Esophagus muscularis mucosa (tissue), 4 donors: Measurements from ENCODE around the gene SEMA3G. TPM values are rescaled to one million over a fixed set of nuclear protein-coding genes. Genes with fewer than 3 reads are reported as not detected.

Experiments used
- DNase-seq: peaks from one replicate; pipeline ENCODE4 v3.0.0-alpha.2; 2017; ENCODE audit errors: extremely low spot score
- H3K27ac ChIP-seq, 4 donors: fragments of 200-600 bp; sonication (generic); replicated peaks in 1 of 4; 1 replicate in 3 of 4; 2 replicates in 1 of 4; pipeline ENCODE4 v1.5.1; 2016 to 2019; ENCODE audit warnings: mild to moderate bottlenecking in 1 of 4
- H3K27me3 ChIP-seq, 4 donors: fragments of 200-600 bp; sonication (generic); one replicate each; pipeline versions ENCODE4 v1.5.1 to v1.6.0; 2016 to 2019
- H3K36me3 ChIP-seq, 4 donors: fragments of 200-600 bp; sonication (generic); one replicate each; pipeline ENCODE4 v1.5.1; 2016 to 2019
- H3K4me1 ChIP-seq, 4 donors: fragments of 200-600 bp; sonication (generic); one replicate each; pipeline ENCODE4 v1.5.1; 2016 to 2019
- H3K4me3 ChIP-seq, 4 donors: fragments of 200-600 bp; sonication (generic); 1 replicate in 2 of 4; 2 replicates in 2 of 4; pipeline ENCODE4 v1.5.1; 2016 to 2019; ENCODE audit warnings: mild to moderate bottlenecking in 4 of 4, moderate library complexity in 1 of 4
- H3K9me3 ChIP-seq, 4 donors: fragments of 200-600 bp; sonication (generic); 1 replicate in 3 of 4; 2 replicates in 1 of 4; pipeline ENCODE4 v1.5.1; 2016 to 2019
- CTCF ChIP-seq, 3 experiments: fragments of 200-600 bp in 2 of 3; fragments of 450-650 bp in 1 of 3; sonication (generic) in 2 of 3; IDR thresholded peaks; one replicate each; pipeline ENCODE4 v1.5.1; 2017 to 2019; ENCODE audit warnings: antibody characterized with exemption in 3 of 3, mild to moderate bottlenecking in 2 of 3, moderate library complexity in 1 of 3
- EP300 ChIP-seq: sonication (generic); formaldehyde crosslinking; IDR thresholded peaks from one replicate; pipeline ENCODE4 v1.6.1; 2017; ENCODE audit warnings: antibody characterized with exemption
- POLR2A ChIP-seq: fragments of 450-650 bp; IDR thresholded peaks from one replicate; pipeline ENCODE4 v1.6.1; 2017; ENCODE audit warnings: antibody characterized with exemption, moderate library complexity, mild to moderate bottlenecking, low read depth
- POLR2AphosphoS5 ChIP-seq, 2 donors: sonication (generic); formaldehyde crosslinking; IDR thresholded peaks; one replicate each; pipeline ENCODE4 v1.6.1; 2017; ENCODE audit warnings: antibody characterized with exemption in 2 of 2
- WGBS: methylation state at CpG from one replicate; pipeline ENCODE4 v1.1.5; 2018; 5-methylcytosine and 5-hydroxymethylcytosine counted together
- intact Hi-C: fragments of 100-400 bp; cut with DNase I; formaldehyde crosslinking; loops from one replicate; pipeline ENCODE4 v1.15.1; 2023
- total RNA-seq, 4 donors: library from RNA; depleted of rRNA; stranded (reverse); fragments of >200 nt; gene quantifications; one replicate each; pipeline versions ENCODE4 v1.1.0 to v1.2.1, GENCODE V29; 2016

SEMA3G gene
- total RNA-seq, 4 donors from 2014 or later = 7.1 to 39.2 (median 22.2) TPM

DNA sequence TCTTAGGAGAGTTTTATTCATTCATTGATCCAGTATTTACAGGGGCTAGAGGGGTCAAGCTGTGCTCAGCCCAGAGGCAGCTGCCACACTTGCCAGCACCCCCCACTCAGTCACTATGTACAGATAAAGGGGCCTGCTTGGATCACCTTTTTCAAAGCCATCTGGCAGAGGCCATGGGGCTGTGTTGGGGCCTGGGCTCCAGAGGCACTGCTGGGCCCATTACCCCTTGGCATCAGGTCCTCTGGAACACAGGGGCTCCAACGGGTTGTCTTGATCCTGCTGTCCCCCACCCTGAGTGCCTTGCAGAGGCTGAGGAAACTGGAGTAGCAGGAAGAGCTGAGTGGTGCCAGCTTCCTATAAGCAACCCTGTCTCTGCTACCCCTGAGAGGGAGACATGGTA is 43.9 kb downstream of the SEMA3G start:
- Histone ChIP-seq H3K9me3 (no peaks in the 10 kb centered on the region), H3K27me3 (no peaks in the 10 kb centered on the region), H3K27ac (no peak overlapping the region), H3K36me3 (peaks cover 43 to 78% (median 63%) of the 10 kb centered on the region in 4 donors), H3K4me1 (peaks cover 0 to 7% (median 3%) of the 10 kb centered on the region in 4 donors), H3K4me3 (no peak overlapping the region)
- TF ChIP-seq POLR2AphosphoS5 (IDR thresholded peaks at IDR 0.05) = no peak
- no peak for TF ChIP-seq CTCF (IDR thresholded peaks at IDR 0.05)
- no peak for TF ChIP-seq EP300
- no peak for TF ChIP-seq POLR2A
- intact Hi-C loops = no loop called here
- DNase-seq = no peak
- WGBS = no CpG with 5 or more reads among the region's 1 CpG

DNA sequence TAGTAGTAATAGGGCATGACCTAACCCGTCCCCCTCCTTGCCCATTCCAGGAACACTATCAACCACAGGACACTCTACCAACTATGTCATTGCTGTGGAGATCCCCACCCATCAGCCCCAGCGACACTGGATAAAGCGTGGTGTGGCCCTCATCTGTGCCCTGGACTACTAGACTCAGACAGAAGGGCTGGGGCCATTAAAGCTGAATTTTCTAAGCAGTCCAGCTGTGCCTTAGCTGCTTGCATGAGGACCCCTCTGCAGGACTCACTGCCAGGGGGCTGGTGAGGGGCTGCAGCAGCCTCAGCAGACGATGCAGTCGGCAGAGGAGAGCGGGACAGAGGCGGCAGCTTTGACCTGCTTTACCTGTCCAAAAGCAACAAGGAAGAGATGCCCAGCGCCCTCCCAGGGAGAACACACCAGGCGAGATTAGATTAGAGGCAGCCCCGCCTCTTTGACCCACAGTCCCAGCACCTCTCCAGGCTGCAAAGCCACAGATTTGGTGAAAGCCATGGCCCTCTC is 44.6 kb downstream of the SEMA3G start:
- peaks cover 40 to 71% (median 57%) of the 10 kb centered on the region in 4 donors for H3K36me3 ChIP-seq
- no peak for DNase-seq
- no peak for TF ChIP-seq POLR2AphosphoS5 (IDR thresholded peaks at IDR 0.05)
- no peak for TF ChIP-seq POLR2A
- TF ChIP-seq CTCF (IDR thresholded peaks at IDR 0.05) = no peak
- no peak for TF ChIP-seq EP300
- whole genome bisulfite sequencing = 93% methylated on average over 8 of the region's 10 CpGs
- no peak overlapping the region for H3K4me3 ChIP-seq
- intact Hi-C loops = no loop called here
- H3K27me3 ChIP-seq = no peaks in the 10 kb centered on the region
- no peak overlapping the region for H3K27ac ChIP-seq
- no peaks in the 10 kb centered on the region for H3K9me3 ChIP-seq
- H3K4me1 ChIP-seq = peaks cover 0 to 7% (median 3%) of the 10 kb centered on the region in 4 donors

DNA sequence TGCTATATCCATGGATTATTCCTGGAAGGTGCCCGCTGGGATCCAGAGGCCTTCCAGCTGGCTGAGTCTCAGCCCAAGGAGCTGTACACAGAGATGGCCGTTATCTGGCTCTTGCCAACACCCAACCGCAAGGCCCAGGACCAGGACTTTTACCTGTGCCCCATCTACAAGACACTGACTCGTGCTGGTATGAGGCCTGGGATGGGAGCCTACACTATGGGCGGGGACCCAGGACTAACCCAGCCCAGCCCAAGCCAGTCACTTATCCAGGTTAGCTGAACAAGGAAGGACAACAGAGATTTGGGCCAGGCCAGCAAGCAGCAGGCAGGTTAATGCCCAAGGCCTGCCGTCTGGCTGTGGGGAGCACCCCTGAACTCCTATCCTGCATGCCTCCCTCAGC is 45.3 kb downstream of the SEMA3G start:
- DNase-seq = no peak
- peaks cover 0 to 7% (median 3%) of the 10 kb centered on the region in 4 donors for H3K4me1 ChIP-seq
- no peak overlapping the region for H3K4me3 ChIP-seq
- no peak for TF ChIP-seq POLR2A
- TF ChIP-seq POLR2AphosphoS5 (IDR thresholded peaks at IDR 0.05) = no peak
- no peak for TF ChIP-seq EP300
- no peak for TF ChIP-seq CTCF (IDR thresholded peaks at IDR 0.05)
- H3K27me3 ChIP-seq = no peaks in the 10 kb centered on the region
- intact Hi-C loops = no loop called here
- H3K9me3 ChIP-seq = no peaks in the 10 kb centered on the region
- H3K27ac ChIP-seq = no peak overlapping the region
- WGBS = 90% methylated on average over 5 of the region's 6 CpGs
- peaks cover 33 to 64% (median 52%) of the 10 kb centered on the region in 4 donors for H3K36me3 ChIP-seq

GRCh38 chr3:52399131-52399530 is 45.8 kb downstream of the SEMA3G start:
- no peak overlapping the region for H3K4me3 ChIP-seq
- no peaks in the 10 kb centered on the region for H3K9me3 ChIP-seq
- intact Hi-C loops = no loop called here
- no peak overlapping the region for H3K27ac ChIP-seq
- H3K27me3 ChIP-seq = no peaks in the 10 kb centered on the region
- H3K36me3 ChIP-seq = peaks cover 28 to 60% (median 49%) of the 10 kb centered on the region in 4 donors
- no peak for TF ChIP-seq EP300
- no peak for TF ChIP-seq POLR2AphosphoS5 (IDR thresholded peaks at IDR 0.05)
- TF ChIP-seq CTCF (IDR thresholded peaks at IDR 0.05) = no peak
- whole genome bisulfite sequencing = 100% methylated on average over 2 of the region's 4 CpGs
- H3K4me1 ChIP-seq = peaks cover 0 to 5% (median 2%) of the 10 kb centered on the region in 4 donors
- no peak for DNase-seq

GRCh38 chr3:52398670-52399081 is 46.2 kb downstream of the SEMA3G start:
- Histone ChIP-seq H3K36me3 (peaks cover 24 to 60% (median 46%) of the 10 kb centered on the region in 4 donors), H3K27me3 (no peaks in the 10 kb centered on the region), H3K4me1 (peaks cover 0 to under 1% (median 0%) of the 10 kb centered on the region in 4 donors), H3K27ac (no peak overlapping the region), H3K9me3 (no peaks in the 10 kb centered on the region), H3K4me3 (no peak overlapping the region)
- TF ChIP-seq POLR2AphosphoS5 (IDR thresholded peaks at IDR 0.05) (peak in 1 of 2 donors; percentile 1), CTCF (IDR thresholded peaks at IDR 0.05) (no peak)
- intact Hi-C loops = no loop called here
- 93% methylated on average over 5 of the region's 5 CpGs for WGBS
- no peak for DNase-seq
